Cerebellar nuclear complex (tissue), 1 donor: ENCODE results near the gene ROCK2.
"Not testable (repeated sequence)": the region's sequence is repeated elsewhere in the genome, so short reads cannot be mapped to it uniquely, and the experiment has no call there.

ENCODE experiments used
- DNase-seq, 2 experiments: peaks; one replicate each; lab custom pipeline; 2025; lab: John Stamatoyannopoulos, UW

ROCK2 gene

DNA sequence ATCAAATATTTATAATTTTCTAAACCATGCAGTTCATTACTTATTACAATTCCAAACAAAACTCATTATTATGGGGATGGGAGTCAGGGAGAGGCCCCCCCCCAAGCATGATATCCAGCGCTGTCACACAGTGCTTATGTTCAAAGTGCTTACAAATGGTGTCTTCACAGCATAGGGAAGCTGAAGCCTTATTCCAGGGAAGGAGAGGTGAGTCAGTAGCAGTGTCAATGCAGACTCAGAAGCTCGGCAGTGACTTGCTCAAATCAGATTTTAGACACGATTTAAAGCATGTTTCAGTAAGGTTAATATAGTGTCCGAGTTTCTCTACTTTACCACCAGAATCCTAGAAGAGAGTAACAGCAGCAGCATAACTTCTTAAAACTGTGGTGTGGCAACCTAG lies 164.5 kb downstream of the ROCK2 start:
- no peak for DNase-seq

DNA sequence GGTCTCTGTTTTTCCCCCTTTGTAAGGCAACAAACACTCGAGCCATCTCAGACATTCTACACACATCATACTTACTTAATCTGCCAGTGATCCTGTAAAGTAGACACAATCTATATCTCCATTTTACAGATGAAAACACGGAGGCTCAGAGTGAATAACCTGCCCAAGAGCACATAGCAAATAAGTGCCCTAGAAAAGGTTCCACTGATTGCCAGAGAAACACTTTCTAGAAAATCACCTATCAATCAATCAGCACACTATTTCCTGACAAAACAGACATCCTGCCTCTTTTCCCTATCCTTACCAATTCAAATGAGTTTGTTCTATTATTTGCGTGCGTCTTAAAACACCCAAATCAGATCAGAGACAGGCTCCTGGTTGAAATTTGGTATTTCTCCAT lies 165.2 kb downstream of the ROCK2 start:
- DNase-seq, result no peak

DNA sequence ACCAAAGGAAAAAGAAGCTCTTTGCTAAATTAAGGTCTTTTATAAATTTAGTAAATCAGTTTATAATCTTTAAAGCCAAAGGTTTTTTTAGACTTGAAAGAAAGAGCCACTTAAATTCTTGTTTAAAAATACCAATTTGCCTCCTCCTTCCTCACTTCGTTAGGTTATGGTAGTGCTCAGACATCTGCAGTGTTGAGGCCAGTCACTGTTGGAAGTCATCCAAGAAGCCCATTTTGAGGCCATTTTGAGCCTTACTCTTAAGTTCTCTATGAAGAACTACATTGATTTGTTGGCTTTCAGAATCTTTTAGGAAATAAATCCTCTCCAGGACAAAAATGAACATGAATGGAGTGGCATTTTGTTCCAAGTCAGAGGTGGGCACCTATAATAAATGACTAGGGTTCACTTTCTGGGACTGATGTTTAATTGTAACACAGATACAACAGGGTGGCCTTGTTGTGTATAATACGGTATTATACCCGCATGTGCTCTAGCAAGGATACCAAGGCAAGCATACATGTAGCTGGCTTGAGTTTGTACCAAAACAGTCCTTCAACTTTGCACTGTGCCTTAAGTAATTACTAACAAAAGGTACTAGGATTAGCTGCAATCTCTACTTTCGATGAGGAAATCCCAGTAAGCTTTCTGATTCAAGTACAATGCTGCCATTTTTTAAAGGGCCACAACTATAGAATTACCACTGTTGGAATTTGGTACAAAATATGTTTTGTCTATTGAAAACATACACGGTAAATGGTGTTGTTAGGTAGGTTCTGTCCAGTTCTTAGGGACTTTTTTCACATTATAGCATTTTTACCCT lies 166.4 kb downstream of the ROCK2 start:
- DNase-seq, result no peak

DNA sequence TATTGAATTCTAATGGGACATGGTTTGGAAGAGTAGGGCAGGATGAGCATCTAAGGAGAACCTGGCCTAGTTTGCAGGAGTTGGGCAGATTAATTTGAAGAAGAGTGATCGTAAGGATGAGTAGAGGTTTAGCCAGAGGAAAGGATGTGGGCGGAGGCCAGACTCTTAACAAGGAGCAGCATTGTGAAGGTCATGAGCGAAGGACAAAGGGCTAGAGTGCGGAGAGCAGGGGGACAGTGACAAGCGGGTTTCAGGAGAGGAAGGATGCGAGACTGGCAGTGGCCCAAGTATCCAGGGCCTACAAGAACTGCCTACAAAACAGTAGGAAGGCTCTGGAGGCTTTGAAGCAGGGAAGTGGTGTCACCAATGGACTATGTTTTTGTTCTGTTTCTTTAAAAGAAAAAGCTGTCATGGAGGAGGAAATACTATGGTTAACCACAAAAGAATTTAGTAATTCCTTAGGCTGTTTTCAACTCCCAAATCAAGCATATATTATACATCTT lies 169.1 kb downstream of the ROCK2 start:
- DNase-seq, result no peak

DNA sequence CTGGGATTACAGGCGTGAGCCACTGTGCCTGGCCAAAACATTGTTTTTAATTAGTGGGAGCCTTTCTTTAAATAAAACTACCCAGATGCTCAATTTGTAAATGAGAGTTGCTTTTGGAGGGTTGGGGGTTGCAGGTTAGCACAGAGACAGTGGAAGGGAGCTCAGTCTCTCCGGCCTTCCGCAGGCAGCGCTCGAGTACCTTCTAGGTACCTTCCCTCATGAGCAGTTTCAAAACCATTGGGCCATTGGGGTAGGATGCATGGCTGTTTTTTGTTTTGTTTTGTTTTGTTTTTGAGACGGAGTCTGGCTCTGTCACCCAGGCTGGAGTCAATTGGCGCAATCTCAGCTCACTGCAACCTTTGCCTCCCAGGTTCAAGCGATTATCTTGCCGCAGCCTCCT lies 170.2 kb downstream of the ROCK2 start:
- no peak for DNase-seq

DNA sequence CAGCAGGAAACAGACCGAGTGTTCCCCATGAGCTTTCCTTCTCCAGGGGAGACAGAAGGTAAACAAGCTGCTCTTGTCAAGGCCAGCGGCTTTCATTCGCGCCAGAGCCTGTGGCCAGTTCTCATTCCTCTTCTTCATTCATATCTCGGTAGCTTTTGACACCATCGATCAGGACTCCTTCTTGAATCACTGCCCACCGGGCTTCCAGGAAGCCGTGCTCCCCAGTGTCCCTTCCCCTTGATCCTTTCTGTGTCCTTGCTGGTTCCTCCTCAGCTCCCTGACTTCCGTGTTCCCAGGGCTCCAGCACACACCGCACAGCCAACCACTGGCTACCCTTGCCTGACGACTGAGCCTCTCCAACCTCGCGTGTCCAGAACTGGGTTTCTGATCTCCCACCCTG lies 175.1 kb downstream of the ROCK2 start:
- no peak for DNase-seq

DNA sequence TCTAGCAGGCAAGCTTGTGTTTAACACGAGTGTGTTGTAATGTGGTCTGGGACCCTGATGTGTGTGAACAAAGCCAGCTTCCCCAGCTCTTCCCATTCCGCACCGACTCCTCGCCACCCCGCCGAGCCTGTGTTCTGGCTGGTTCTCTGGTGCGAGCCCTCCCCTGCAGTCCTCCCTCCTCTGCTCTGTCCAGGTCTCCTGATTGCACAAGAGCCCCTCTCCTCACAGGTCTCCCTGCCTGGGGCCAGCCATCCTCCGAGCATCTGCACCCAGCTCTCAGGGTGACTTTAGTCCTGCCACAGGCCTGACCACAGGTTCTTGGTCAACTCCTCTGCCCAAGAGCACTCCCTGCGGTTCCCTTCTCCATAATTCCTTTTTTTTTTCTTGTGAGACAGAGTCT lies 175.9 kb downstream of the ROCK2 start:
- no peak for DNase-seq

DNA sequence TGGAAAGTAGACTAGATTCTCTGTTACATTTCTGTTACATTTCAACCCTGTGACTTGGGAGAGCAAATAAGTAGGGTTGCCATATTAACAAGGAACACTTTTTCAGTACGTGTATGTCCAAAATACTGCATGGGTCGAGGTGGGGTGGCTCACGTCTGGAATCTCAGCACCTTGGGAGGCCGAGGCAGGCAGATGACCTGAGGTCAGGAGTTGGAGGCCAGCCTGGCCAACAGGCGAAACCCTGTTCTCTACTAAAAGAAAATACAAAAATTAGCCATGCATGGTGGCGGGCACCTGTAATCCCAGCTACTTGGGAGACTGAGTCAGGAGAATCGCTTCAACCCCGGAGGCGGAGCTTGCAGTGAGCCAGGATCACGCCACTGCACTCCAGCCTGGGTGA lies 178.0 kb downstream of the ROCK2 start:
- no peak for DNase-seq

DNA sequence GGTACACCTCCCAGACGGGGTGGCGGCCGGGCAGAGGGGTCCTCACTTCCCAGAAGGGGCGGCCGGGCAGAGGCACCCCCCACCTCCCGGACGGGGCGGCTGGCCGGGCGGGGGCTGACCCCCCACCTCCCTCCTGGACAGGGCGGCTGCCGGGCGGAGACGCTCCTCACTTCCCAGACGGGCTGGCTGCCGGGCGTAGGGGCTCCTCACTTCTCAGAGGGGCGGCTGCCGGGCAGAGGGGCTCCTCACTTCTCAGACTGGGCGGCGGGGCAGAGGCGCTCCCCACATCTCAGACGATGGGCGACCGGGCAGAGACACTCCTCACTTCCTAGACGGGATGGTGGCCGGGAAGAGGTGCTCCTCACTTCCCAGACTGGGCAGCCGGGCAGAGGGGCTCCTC lies 179.4 kb downstream of the ROCK2 start:
- not testable (repeated sequence) for DNase-seq

DNA sequence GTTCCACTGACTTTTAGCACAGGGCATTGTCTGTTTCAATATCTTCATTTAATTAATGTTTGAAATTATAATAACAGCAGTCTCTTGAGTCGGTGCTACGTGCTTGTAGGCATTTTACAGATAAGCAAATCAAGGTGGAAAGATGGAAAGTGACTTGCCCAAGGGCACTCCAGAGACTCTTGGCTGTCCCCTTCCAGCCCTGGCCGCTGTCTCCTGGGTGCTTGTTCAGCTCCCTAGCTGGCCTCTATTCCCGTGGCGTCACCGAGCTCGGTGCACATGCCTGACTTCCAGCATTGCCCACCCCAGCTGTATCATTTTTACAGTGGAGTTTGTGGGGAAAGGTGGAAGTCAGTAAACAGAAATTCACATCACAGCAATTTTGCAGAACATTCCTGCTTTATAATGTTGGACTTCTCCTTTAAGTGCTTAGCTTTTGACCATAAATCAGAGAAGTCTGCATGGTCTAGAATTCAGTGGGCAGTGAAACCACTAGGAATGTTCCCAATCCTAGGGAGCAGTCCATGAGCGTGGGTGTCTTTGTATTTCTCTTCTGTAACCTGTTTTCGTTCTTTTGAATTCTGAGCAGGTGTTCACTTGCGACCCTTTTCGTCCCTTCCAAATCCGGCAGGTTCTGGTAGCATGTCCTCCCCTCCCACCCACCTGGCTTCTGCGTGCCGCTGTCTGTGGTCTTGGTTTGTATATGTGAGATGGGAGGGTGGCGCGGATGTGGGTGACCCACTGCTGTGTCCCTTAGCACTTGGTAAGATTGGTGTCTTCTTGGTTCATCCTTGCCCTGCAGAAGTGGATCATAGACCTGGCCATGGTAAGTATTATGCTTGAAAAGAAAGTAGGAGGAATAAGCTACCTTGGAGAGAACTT lies 180.8 kb downstream of the ROCK2 start:
- no peak for DNase-seq

- no peak for DNase-seq
Observed at GRCh38 chr2:11161747-11162146, 182.7 kb downstream of the ROCK2 start.

DNA sequence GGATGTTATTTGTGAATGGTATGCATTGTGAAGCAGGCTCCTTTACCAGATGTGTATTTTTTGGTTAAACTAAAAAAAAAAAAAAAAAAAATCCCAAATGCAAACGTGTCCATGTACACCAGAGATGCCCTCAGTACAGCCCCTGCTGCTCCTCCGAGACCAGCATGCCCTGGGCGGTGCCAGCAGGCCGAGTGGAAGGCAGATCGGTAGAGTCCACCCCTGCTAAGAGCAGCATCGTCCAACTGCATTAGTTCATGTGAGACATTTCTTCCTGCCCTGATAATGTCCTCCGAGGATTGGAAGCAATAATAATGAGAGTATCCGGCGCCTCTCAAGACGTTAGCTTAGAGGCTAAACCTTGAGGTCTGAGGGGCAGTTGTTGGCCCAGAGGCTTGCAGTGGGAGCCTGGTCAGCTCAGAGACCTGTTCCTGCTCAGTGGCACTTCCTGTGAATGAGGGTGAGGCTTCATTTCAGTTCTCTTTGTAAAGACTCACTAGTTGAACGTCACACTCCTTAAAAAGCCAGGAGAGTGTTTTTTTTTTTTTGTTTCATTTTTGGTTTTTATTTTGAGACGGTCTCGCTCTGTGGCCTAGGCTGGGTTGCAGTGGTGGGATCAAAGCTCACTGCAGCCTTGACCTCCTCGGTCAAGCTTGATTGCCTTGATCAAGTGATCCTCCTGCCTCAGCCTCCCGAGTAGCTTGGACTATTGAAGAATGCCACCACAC lies 183.5 kb downstream of the ROCK2 start:
- DNase-seq, result no peak

DNA sequence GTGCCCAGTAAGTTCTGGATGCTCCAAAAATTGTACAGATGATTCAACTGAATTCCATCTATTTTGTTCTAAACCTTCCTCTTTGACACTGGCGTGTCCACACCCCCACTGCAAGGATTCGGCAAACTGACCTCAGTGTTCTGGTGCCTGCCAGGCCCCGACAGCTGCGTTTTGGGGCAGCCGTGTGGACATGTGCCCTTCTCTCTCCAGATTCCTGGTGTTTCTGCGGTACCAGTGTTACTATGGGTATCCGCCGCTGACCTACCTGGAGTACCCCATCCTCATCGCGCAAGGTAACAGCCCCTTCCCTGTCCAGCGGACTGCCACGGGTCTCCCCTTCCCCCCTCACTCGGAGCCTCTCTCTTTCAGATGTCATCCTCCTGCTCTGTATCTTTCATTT lies 184.2 kb downstream of the ROCK2 start:
- DNase-seq, result no peak

GRCh38 chr2:11159574-11160170 lies 184.8 kb downstream of the ROCK2 start:
- DNase-seq, result no peak

DNA sequence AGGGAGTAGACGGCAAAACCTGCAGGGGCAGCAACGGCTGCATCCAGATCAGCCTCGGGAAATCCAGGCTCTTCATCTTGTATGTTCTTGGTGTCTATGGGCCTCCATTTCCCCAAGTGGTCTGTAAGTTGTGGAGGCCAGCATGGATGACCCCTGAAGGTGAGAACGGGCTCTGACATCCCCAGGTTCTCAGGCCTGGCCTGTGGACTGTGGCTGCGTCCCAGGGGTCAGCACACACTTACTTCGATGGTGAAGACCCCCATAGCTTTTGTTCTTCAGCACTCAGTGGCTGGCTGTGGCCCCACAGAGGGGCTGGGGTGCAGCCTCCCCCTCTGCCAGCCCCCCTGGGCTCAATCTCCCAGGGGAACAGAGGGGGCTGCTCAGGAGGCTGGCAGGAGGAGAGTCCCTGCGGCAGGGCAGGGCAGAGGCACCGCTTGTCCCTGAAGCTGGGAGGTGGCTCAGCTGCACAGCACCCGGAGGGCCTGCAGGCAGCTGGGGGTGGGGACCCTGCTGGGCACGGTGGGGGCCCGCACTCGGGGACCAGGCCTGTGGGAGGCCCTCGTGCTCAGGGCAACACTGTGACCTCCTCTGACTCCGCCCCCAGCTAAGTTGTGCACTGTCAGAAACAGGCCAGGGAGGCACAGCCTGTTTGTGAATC lies 185.4 kb downstream of the ROCK2 start:
- DNase-seq, result no peak

GRCh38 chr2:11157731-11158130 lies 186.7 kb downstream of the ROCK2 start:
- no peak for DNase-seq

GRCh38 chr2:11157296-11157695 lies 187.1 kb downstream of the ROCK2 start:
- no peak for DNase-seq

DNA sequence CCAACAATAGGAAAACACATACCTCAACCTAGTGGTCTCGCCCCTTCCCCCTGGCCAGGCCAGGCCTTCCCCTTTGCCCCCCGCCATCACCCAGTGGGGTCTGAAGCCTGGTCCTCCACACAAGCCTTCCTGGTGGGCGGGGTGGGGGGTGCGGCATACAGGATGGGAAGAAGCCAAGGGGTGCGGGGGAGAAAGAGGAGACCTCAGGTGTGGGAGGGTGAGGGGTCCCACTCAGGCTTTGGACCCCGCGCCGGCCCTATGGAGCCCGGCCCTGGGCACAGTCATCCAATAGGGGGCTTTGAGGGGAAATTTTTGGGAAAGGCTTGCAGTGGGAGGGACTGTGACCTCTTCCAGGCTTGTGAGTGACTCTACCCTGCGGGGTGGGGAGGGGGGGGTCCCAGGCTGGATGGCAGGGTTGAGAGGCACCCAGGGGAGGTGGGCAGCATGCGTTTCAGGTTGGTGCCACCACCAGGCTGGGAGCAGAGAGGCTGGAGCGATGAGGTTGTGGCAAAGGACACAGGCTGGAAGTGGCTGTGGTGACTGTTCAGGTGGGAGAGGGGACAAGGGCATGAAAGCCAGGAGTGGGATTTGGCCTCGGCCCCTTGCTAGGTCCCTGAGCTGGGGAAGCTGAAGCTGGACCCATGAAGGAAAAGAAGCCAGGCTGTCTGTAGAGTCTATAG lies 187.9 kb downstream of the ROCK2 start:
- DNase-seq, result no peak

DNA sequence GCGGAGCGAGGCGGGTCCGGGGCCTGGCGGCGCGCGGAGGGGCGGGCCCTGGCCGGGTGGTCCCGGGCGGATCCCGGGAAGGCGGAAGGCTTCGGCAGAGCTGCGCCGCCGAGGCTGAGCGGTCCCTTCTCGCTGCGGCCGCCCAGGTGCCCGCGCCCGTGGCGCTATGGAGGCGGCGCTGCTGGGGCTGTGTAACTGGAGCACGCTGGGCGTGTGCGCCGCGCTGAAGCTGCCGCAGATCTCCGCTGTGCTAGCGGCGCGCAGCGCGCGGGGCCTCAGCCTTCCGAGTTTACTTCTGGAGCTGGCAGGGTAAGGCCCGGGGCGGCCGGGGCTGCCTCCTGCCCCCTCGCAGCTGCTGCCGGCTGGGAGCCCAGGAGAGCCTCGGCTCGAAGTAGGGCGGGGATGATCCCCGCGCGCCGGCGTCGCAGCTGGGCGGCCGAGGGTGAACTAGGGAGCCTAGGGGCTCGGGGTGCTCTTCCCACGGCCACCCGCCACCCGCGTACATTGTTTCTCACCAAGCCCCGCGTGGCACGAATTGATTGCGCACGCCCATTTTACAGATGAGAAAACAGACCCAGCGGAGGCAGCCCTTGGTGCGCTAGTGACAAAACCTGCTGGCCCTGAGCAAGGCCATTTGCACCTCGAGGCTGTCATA lies 188.9 kb downstream of the ROCK2 start, which contains the start of gene SLC66A3:
Gene SLC66A3 (plus strand): TSS at position 87 of the 655 bp plus-strand sequence. CDS start 80 bp downstream, at position 167.
- DNase-seq, result peak in 1 of 2 experiments; percentile 65

DNA sequence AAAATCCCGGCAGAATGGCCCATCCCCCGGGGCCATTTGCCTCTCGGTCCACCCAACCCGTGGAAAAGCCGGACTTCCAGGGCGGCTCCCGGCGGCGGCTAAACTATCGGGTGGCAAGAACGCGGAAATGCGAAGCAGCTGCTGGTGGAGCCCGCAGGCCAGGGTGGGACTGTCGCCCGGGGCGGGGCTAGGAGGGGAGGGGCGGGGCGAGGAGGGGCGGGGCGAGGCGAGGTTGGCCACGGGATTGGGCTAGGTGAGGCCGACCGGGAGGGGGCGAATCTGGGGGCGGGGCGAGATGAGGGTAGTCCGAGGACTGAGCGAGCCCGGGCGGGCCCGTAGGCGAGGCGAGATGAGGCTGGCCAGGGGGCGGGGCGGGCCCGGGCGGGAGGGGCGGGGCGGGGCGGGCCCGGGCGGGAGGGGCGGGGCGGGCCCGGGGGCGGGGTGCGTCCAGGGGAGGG lies 189.5 kb downstream of the ROCK2 start:
- DNase-seq, result peak in 1 of 2 experiments; percentile 65
